NCI-H2029 treated with DMSO at 0.1 percent for 48 hours (cell line): ENCODE measurements around the gene SLC12A3.

Experiments
- DNase-seq: peaks from one replicate; lab custom pipeline; 2025; lab: John Stamatoyannopoulos, UW

Gene SLC12A3

DNA sequence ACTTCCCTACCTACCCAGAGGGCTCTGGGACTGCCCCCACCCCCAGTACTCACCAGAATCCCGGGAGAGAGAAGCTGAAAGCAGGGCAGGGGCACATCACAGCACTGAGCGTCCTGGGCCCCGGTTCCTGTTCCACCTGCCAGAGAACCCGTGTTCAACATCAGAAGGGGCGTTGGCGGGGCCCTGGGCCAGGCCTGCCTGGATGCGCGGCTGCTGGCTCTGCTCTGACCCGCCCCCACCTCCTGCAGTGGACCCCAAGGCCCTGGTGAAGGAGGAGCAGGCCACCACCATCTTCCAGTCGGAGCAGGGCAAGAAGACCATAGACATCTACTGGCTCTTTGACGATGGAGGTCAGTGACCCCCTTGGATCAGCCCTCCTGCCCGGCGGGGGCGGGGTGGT, 27.7 kb downstream of the SLC12A3 start:
- no peak for DNase-seq

DNA sequence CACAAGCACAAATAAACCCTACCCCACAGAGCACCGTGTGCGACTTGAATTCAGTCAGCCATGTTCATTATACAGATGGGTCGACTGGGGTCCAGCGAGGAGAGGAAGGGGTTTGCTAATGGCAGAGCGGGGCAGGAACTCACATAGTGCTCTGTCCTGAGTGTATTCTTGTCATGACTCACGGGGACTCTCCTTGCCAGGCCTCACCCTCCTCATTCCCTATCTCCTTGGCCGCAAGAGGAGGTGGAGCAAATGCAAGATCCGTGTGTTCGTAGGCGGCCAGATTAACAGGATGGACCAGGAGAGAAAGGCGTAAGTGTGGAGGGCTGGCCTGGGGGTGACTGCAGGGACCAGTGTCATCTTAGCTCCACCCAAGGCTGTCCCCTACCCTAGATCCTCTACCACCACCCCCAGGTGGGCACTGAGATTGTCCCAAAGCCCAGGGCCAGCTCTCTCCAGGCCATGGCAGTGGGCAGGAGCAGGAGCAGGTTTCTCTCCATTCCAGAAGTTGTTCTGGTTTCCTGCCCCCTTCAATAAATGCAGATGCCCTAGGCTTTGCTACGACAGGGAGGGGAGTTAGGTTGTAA, 29.4 kb downstream of the SLC12A3 start:
- no peak for DNase-seq

DNA sequence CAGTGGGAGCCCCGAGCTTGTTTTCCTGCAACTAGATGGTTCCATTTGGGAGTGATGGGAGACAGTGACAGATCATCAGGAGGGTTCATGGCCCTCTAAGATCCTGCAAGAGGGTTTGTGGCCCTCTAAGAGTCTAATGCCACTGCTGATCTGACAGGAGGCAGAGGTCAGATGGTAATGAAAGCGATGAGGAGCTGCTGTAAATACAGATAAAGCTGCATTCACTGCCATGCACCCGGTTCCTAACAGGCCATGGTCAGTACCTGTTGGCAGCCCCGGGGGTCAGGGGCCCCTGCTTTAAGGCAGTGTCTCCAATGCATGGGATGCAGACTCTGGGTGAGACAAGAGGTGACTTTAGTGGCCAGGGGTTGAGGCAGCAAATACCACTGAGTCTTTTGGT, 30.8 kb downstream of the SLC12A3 start:
- no peak for DNase-seq

DNA sequence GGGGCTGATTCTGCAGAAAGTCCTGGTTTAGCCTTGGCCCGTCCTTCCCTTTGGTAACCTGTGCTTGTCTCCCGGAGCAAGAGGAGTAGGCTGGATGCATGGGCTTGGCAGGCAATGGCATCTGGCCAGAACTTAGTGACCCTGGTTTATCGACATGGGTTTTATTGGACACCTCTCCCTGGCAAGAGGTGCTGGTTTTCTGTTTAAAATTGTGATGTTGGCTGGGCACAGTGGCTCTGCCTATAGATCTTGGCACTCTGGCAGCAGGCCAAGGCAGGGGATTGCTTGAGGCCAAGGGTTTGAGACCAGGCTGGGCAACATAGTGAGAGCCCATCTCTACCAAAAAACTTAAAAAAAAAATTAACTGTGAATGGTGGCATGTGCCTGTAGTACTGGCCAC, 31.2 kb downstream of the SLC12A3 start:
- DNase-seq: no peak

DNA sequence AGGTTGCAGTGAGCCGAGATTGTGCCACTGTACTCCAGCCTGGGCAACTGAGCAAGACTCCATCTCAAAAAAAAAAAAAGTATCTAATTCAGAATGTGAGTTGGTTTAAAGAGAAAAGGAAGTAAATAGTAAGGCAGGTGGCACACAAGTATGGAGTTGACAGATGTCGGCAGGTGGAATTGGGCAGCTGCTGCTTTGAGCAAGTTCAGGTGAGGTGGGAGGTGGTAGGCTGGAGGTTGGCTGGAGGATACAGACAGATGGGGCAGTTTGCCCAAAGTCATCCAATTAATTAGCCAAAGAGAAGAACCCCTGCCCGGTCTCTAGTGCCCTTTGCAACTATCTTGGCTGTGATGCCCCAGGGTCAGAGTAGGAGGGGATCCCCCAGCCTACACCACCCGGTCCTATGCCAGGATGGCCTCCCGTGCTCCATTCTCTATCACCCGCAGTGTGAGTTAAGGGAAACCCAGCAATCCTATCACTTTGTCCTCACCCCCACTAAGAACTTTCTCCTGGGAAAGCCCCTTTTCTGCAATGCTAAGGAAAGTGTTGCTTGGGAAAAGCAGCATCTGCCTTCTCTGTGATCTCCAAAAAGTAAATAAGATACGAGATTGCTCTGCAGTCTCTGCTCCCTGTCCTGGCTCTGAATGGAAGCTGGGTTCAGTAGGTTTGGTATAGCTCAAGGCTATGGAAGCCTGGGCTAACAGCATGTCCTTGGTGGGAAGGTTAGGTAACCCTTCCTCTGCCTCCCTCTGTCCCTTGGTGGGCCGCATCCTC, 32.2 kb downstream of the SLC12A3 start:
- no peak for DNase-seq

DNA sequence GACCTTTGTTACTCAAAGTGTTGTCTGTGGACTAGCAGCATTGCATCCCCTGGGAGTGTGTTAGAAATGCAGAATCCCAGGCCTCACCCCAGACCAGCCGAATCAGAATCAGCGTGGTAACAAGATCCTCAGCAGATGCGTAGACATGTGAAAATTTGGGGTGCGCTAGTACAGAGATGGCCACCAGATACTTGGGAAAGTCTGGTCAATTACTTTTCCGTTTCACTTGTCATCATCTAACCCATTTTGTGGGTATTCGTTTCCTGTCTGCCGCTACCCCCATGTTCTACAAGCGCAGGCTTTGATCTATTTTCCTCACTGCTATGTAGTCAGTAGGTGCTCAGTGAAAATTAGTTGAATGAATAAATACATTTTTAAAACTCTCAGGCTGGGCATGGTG, 33.8 kb downstream of the SLC12A3 start:
- DNase-seq: no peak

DNA sequence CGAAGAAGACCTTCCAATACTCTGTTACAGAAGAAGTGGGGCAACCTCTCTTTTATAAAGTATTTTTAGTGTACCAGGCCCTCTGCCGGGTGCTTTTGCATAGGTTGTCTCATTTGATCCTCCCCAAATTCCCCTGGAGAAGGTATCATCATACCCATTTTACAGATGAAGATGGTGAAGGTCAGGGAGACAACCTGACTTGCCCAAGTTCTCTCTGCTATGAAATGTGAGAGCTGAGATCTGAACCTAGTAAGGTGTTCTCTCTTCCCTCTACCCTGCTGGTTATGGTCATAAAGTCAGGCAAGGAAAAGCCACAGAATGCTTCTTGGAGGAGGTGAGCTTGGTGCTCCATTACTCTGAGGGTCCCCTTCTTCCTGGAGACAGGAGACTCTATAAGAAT, 38.9 kb downstream of the SLC12A3 start:
- no peak for DNase-seq

DNA sequence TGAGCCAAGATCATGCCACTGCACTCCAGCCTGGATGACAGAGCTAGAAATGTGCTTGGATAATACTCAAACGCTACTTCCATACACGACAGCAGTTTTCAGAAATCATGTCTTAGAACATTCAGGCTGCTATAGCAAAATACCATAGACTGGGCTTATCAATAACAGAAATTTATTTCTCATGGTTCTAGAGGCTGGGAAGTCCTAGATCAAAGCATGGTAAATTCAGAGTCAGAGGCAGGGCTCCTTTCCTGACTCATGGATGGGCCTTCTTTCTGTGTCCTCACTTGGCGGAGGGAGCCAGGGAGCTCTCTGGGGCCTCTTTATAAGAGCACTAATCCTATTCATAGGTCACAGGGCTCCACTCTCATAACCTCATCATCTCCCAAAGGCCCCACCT, 42.4 kb downstream of the SLC12A3 start:
- DNase-seq: no peak

DNA sequence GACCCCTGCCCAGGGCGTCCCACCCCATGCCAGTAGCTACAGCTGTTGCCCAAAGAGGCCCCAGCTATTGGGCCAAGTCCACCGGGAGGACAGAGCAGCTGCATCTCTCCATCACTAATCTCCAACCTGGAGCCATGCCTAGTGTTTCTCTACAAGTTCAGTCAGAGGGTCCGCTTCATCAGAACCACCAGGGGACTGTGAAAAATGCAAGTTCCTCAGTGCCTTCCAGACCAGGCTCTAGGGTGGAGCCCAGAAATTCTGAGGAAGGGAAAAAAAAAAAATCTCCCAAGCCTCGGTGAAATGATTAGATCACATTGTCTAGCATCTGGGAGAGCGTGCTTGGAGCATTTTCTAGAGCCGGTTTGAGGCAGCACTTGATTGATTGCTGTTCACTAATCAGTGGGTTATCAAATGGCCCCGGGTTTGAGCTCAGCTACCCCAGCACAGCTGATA, 44.5 kb downstream of the SLC12A3 start:
- DNase-seq: no peak

DNA sequence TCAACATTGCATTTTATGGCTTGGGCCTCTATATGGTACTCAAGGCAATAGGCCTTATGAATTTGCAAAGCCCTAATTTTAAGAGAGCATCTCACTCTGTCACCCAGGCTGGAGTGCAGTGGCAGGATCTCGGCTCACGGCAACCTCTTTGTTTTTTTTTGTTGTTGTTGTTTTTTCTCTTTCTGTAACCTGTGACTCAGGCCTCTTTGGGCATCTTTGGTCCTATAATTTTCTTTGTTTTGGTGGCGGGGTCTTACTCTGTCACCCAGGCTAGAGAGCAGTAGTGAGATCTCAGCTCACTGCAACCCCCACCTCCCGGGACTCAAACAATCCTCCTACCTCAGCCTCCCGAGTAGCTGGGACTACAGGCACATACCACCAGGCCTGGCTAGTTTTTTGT, 45.1 kb downstream of the SLC12A3 start:
- DNase-seq: no peak

DNA sequence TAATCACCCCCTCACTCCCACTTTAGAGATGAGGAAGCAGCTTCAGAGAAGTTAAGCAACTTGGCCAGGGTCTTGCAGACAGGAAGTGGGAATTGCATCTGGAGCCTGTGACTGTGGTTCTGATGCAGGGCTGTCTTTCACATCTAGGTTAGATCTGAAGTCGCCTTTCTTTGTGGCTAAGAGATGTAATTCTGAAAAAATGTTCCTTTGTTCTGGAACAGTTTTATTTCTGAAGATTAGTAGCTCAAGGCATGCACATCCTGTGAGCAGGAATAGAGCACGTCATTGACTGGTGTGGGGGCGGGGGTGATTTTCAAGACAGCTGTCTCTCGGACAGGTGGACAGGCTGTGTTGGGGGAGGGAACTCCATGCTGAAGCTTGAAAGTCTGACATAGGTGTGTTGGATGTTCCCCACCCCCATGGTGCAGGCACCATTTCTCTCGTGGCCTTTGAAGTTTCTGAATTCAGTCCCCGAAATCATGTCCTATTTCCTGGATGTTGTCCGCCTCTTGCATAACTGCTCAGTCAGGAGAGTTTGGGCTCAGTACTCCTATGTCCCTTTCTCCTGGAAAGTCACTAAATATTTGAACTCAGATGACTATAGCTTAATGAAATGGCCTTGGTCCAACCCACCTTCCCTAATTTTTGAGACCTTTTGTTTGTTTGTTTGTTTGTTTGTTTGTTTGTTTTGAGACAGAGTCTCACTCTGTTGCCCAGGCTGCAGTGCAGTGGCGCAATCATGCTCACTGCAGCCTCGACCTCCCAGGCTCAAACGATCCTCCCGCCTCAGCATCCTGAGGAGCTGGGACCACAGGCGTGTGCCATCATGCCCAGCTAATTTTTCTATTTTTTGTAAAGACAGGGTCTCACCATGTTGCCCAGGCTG, 45.9 kb downstream of the SLC12A3 start:
- no peak for DNase-seq

DNA sequence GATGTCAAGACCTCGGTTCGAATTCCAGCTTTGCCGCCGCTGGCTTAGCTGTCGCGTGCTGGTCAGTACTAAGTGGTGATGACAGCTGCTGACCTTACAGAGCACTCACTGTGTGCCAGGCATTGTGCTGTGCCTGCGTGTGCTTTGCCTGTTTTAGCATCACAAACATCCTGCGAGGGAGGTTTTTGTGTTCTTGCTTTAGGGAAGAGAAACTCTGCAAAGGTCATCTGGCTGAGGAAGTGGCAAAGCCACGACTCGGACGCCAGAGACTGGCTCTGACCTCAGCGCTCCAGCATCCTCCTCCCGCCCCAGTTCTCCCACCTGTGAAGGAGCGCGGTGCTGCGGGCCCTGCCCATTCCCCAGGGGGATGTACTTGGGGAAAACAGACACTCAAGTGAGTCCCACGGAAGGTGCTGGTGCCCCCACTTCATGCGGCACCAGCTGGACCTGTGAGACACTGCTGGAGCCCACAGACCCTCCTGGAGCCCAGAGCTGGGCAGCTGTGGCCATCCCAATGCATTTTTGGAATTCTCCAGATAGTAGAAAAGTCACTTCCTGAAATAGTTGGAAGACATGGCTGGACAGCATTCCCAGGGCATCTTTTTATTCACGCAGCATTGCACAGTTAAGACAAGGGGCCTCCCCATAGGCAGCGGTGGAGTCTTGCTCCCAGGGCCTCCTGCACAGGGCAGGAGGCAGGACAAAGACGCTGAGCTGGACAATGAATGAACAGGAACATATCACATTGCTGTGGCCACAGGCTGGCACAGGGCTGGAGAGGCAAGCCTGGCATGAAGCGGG, 47.0 kb downstream of the SLC12A3 start:
- DNase-seq: no peak

DNA sequence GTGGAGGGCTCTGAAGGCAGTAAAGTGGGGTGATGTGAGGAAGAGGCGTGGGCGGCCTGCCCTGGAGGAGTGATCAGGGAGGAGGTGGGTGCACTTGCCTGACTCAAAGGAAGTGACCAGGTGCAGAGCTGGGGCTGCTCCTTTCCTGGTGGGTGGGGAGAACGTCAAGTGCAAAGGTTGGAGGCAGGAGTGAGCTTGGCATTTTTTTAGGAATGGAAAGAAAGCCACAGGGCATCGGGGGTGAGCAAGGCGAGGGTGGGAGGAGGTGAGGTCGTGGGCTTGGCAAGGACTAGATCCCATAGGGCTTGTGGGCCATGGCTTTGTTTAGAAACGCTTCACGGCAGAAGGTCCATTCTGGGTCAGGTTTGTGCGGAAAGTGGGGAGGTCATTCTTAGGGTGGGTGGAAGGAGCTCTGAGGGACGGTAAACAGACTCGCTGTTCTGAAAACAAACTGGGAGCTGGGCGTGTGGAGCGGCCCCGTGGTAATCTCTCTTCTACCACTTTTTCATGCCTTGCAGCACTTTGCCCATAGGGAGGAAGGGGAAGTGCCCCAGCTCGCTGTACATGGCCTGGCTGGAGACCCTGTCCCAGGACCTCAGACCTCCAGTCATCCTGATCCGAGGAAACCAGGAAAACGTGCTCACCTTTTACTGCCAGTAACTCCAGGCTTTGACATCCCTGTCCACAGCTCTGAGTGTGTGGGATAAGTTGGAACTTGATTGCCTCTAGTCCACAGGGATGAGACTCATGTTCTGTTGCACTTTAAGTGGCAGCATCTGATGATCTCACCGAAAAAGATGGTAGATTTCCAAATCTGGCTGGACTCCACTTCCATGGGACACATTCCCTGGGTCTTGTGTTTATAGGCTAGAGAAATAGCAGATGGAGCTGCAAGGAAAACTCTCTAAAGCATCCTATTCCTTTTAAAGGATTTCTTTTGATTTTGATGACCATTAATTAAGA, 48.0 kb downstream of the SLC12A3 start:
- DNase-seq: no peak

DNA sequence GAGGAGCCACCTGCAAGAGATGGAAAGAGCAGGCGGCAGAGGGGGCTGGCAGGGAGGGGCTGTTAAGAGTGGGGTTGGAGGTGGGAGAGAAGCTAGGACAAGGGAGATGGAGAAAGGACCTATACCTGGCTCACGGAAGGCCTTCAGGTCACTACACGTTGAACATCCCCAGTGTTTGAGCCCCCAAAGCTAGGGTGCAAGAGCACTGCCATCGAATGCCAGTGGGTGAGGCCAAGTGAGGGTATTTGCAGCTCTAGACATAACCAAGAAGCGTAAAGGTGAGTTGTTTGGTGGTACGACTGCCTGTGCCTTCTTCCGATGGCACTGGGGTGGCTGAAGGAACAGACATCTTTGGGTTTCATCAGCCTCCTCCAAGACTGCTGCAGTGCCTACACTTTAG, 49.9 kb downstream of the SLC12A3 start:
- DNase-seq: no peak

DNA sequence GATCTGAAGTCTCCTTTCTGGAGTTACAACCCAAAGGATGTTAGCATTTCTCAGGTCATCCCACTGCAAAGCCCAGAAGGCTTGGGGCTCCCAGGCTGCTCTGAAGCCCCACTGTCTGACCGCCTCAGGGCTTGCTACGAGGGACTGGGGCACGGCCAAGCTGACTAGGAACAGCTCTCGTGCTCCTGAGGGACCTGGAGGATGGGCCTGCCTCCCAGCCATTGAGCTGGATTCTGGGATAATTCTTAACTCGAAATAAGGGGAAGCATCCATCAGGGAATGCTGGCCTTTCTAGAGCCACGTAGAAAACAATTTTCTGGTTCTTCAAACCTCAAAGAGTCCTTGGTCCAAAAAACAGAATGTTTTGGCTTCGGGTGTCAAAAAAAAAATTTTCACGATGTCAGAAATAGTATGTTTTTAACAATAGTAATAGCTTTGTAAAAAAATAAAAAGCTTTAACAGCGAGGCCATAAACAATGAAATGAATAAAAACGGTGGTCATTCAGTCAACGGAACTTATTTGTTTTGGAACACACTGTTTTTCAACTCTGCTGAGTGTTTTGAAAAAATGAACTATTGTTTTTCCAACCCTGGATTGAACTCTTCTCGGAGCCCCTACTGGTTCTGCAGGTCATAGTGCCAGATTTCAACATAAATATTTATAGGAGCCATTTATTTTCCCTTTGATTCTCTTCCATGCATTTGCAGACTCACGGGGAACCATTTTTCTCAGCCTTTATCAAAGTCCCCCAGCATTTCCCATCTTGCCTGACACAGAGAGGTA, 50.5 kb downstream of the SLC12A3 start:
- DNase-seq: no peak

DNA sequence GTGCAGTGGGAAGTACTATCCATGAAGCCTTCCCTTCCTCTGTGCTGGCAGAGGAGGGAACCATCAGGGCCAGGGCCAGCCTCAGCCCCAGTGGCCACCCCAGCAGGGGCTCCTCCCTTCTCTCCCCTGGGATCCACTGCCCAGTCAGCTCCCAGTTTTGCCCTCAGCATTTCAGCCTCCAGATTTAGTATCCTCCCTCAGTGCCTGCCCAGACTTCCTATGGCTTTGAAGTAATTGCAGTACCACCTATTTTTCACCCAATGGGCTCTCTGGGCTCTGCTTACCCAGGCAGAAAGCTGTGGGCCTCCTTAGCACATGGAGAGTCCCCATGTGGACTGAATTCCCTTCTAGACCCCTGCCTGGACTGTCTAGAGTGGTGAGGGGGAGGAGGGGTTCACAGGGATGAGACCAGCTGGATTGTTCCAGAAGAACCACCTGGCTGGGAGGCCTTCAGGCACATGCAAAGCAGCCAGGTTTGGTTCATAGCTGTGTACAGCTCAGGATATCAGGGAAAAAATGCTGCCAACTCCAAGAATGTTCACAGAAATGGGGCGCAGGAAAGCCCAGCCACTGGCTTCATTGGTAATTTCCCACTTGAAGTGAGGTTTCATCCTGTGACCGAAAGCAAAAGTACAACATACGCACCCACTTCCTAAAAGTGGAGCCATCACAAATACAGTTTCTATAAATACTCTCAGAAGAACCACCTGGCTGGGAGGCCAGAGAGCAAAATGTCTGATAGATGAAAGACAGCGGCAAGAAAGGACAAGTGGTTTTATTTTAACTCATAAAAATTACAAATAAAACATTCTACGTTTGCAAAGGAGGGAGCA, 51.8 kb downstream of the SLC12A3 start:
- DNase-seq: no peak

DNA sequence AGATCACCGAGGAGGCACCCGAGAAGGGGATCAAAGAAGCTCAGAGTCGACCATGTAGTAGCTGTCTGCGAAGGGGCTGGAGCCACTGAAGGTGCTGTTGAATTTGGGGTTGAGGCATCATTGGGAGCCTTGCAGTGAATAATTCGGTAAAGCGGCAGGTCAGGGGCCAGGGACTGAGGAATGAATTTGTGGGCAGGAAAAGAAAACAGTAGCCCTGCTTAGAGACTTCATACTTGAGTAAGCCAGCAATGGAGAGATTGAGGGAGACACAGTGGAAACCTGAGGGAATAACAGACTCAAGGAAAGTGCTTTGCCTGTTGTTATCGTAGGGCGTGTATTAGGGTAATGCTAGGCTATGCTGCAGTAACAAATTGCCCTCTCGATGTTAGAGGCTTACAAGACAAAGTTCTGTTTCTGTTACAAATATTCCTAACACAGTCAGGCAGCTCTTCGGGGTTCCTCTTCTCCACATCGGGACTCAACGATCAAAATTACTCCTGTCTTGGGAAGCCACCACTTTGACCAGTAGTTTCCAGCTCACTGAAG, 53.5 kb downstream of the SLC12A3 start:
- no peak for DNase-seq

DNA sequence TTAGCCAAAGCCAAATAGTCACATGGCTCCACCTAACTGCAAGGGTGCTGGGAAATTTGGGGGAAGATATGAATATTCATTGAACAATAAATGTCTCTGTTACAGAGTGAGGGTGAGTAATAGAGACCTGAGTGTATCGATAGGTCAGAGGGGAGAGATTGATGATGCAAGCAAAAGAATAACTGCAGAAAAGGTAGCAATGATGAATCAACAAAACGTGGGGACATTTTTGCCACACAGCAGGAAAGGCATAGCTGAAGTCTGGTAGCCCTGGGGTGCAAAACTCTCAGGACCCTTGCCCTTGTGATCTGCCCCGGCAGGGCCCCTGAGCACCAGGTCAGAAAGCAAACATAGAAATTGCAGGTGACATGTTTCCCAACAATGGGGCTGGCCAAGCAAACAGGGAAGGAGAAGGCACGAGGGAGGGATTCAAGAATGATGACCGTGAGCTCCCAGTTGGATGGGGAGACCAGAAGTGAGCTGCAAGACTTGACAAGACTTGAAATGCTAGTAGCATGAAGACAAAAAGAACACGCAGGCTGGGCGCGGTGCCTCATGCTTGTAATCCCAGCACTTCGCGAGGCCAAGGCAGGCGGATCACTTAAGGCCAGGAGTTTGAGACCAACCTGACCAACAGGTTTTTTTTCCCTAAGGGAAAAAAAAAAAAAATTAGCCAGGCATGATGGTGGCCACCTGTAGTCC, 54.2 kb downstream of the SLC12A3 start:
- no peak for DNase-seq
